HepG2 (cell line): ENCODE data around the gene BAZ1B. TPM values are rescaled to one million over a fixed set of nuclear protein-coding genes. Genes with fewer than 3 reads are reported as not detected.
A peak's percentile ranks its signal among the peaks of the same experiment; 100 is the strongest.

Experiments used
- ATAC-seq: fragments of 200-7000 bp; cut with Tn5 transposase; 3 replicates; pipeline ENCODE4 v1.9.1; 2020; ENCODE audit warnings: mild to moderate bottlenecking, moderate library complexity
- BruUV-seq: library from RNA; stranded (reverse); fragments of 400-500 nt; replicated peaks from 2 replicates; lab custom pipeline; 2021; lab: Mats Ljungman, UMichigan
- CTCF ChIA-PET: fragments of 300-600 bp; formaldehyde crosslinking; extraction: SDS; loops from one replicate; lab custom pipeline; 2021; ENCODE audit warnings: low total read pairs, inconsistent platforms, low intra/inter-chr PET ratio; lab: Yijun Ruan, JAX
- POLR2A ChIA-PET: fragments of 350-600 bp; sonication (Branson Sonifier 250); formaldehyde crosslinking; loops from one replicate; lab custom pipeline; 2020; ENCODE audit warnings: antibody characterized with exemption, inconsistent platforms; lab: Yijun Ruan, JAX
- DNase-seq: peaks from one replicate; pipeline ENCODE4 v3.0.0-alpha.2; 2015; ENCODE audit warnings: low spot score
- FAIRE-seq: peaks from 3 replicates; lab custom pipeline; 2011; peaks lifted over from hg19 to GRCh38; lab: Jason Lieb, UNC
- H2AFZ ChIP-seq: one replicate; pipeline ENCODE4 v1.6.1; 2011; ENCODE audit warnings: low read length, inconsistent platforms
- H3K27ac ChIP-seq: fragments of 300-600 bp; 3 replicates; pipeline ENCODE4 v1.8.0; 2011; ENCODE audit warnings: mixed run types, mild to moderate bottlenecking, mixed read lengths, low read length, inconsistent platforms; ENCODE audit not compliant: insufficient read depth; ENCODE audit errors: extremely low read length
- H3K27me3 ChIP-seq, 2 experiments: fragments of 200-600 bp in 1 of 2; 2 replicates in 1 of 2; 3 replicates in 1 of 2; pipeline versions ENCODE4 v1.6.0 to v1.8.0; 2011; ENCODE audit warnings: low read length in 2 of 2, mild to moderate bottlenecking in 2 of 2, moderate library complexity in 2 of 2, inconsistent platforms in 1 of 2; ENCODE audit not compliant: insufficient read depth in 2 of 2, control insufficient read depth in 1 of 2
- H3K36me3 ChIP-seq, 2 experiments: fragments of 200-600 bp in 1 of 2; replicated peaks in 1 of 2; 2 replicates in 1 of 2; 3 replicates in 1 of 2; pipeline versions ENCODE4 v1.5.1 to v1.8.0; 2011; ENCODE audit warnings: low read length in 2 of 2, inconsistent platforms in 1 of 2; ENCODE audit not compliant: insufficient read depth in 2 of 2, control insufficient read depth in 1 of 2
- H3K4me1 ChIP-seq: 2 replicates; pipeline ENCODE4 v1.5.1; 2012; ENCODE audit warnings: low read length, inconsistent platforms; ENCODE audit not compliant: insufficient read depth
- H3K4me2 ChIP-seq: 2 replicates; pipeline ENCODE4 v1.6.0; 2011; ENCODE audit warnings: low read depth, low read length, inconsistent platforms
- H3K4me3 ChIP-seq, 3 experiments: fragments of 200-600 bp in 1 of 3; sonication (generic), shearing (Covaris generic) in 1 of 3; replicated peaks in 1 of 3; 2 replicates each; pipeline ENCODE4 v1.5.1; 2011 to 2016; ENCODE audit warnings: low read length in 3 of 3, inconsistent platforms in 2 of 3, low read depth in 2 of 3, mild to moderate bottlenecking in 2 of 3, control low read depth in 1 of 3, mixed read lengths in 1 of 3; ENCODE audit not compliant: insufficient read depth in 1 of 3
- H3K79me2 ChIP-seq: one replicate; pipeline ENCODE4 v1.6.1; 2011; ENCODE audit warnings: low read length, inconsistent platforms; ENCODE audit not compliant: insufficient read depth
- H3K9ac ChIP-seq: 2 replicates; pipeline ENCODE4 v1.6.0; 2011; ENCODE audit warnings: mild to moderate bottlenecking, low read depth, low read length, inconsistent platforms; ENCODE audit not compliant: insufficient read depth
- H3K9me3 ChIP-seq: 2 replicates; pipeline ENCODE4 v1.5.1; 2012; ENCODE audit warnings: mild to moderate bottlenecking, low read length
- H4K20me1 ChIP-seq: 2 replicates; pipeline ENCODE4 v1.6.0; 2011; ENCODE audit warnings: inconsistent platforms, mild to moderate bottlenecking, low read length, moderate library complexity; ENCODE audit not compliant: insufficient read depth
- AGO2 ChIP-seq: fragments of 200-400 bp; formaldehyde crosslinking; optimal IDR thresholded peaks from 2 replicates; pipeline ENCODE3; 2017; ENCODE audit warnings: mild to moderate bottlenecking, low read depth, low read length, moderate library complexity
- ASH2L ChIP-seq: fragments of 300-600, 200-600 bp; sonication (generic); IDR thresholded peaks from 2 replicates; pipeline ENCODE4 v1.7.0; 2017; ENCODE audit warnings: low read depth, mild to moderate bottlenecking, moderate library complexity, mixed read lengths, low read length; ENCODE audit not compliant: insufficient read length
- HNRNPLL ChIP-seq: fragments of 200-400 bp; formaldehyde crosslinking; IDR thresholded peaks from 2 replicates; pipeline ENCODE4 v1.6.1; 2017; ENCODE audit warnings: mild to moderate bottlenecking, low read depth, low read length; ENCODE audit not compliant: poor library complexity, severe bottlenecking
- KAT2B ChIP-seq: fragments of 150-350 bp; IDR thresholded peaks from 2 replicates; pipeline ENCODE4 v1.6.1; 2014; ENCODE audit warnings: low read depth, low read length, borderline replicate concordance
- KDM3A ChIP-seq: IDR thresholded peaks from 2 replicates; pipeline ENCODE4 v1.6.1; 2018; ENCODE audit warnings: low read depth, missing compliant biosample characterization
- RBFOX2 ChIP-seq: fragments of 200-400 bp; formaldehyde crosslinking; IDR thresholded peaks from 2 replicates; pipeline ENCODE4 v1.6.1; 2017; ENCODE audit warnings: low read depth, mild to moderate bottlenecking, low read length
- WGBS: methylation state at CpG from one replicate; pipeline ENCODE4 v1.1.6; 2017; ENCODE audit warnings: low lambda C conversion rate; 5-methylcytosine and 5-hydroxymethylcytosine counted together
- in situ Hi-C: cut with HindIII; loops from 2 replicates; pipeline ENCODE4 v1.10.0; 2017; ENCODE audit warnings: low pct_unique_long_range_greater_than_20kb; ENCODE audit not compliant: extremely low pct_ligation_motif_present
- intact Hi-C: fragments of 100-400 bp; cut with micrococcal nuclease; formaldehyde crosslinking; loops from one replicate; pipeline ENCODE4 v1.10.0; 2022; ENCODE audit not compliant: unreplicated experiment
- polyA plus RNA-seq, 8 experiments: library from polyadenylated mRNA; depleted of rRNA in 3 of 8; stranded (reverse) in 7 of 8; unstranded in 1 of 8; fragments of >200 nt; fragmentation: Illumina TruSeq in 4 of 8; extraction: Trizol in 4 of 8; gene quantifications; 2 replicates each; pipeline versions ENCODE4 v1.2.1 to v1.2.3, GENCODE V29; 2011 to 2016; ENCODE audit warnings: low read depth in 4 of 8, missing spikeins in 1 of 8, mixed read lengths in 1 of 8; ENCODE audit not compliant: insufficient read depth in 1 of 8
- total RNA-seq, 5 experiments: library from RNA; depleted of rRNA; stranded (reverse); fragments of >200 nt; fragmentation: Illumina TruSeq; extraction: Trizol; gene quantifications; 2 replicates each; pipeline ENCODE4 v1.2.3, GENCODE V29; 2016; ENCODE audit warnings: low read depth in 1 of 5
- TF ChIP-seq, protein P1 (sequence below): IDR thresholded peaks from 2 replicates; pipeline ENCODE4 v1.6.1; 2012; ENCODE audit warnings: low read length, improper control_type of control experiment

BAZ1B gene
- total and polyA plus RNA-seq, 2 of the 13 experiments (the other 11 are each of a cell fraction or from before 2014, with no cell fraction given) = 18.6 to 69.4 TPM

DNA sequence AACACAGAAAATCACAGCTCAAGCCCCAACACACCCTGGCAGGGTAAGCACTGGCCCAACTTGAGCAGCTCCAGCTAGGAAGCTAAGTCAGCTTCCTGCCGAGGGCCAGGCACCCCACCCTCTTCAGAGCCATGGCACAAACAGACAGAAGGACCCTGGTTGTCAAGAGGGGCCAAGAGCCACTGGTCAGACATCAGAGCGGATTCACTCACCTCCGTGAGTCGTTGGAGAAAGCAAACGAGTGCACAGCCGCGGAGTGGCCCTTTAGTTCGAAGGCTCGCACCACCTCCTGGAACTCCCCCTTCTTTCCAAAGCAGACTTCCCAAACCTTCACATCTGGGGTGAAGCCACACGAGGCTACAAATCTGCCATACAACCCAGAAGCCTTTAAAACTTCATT lies 48.9 kb upstream of the BAZ1B start:
- no peaks in the 10 kb centered on the region for H3K9me3 ChIP-seq
- H3K36me3 ChIP-seq = peaks cover 27 to 51% of the 10 kb centered on the region in 2 experiments
- peaks cover 5% of the 10 kb centered on the region; the same call in 1 of the 2 replicates for H4K20me1 ChIP-seq
- intact Hi-C loops = no loop called here
- ATAC-seq (no peak), FAIRE-seq (no peak), DNase-seq (no peak)
- H3K27ac ChIP-seq = no peak overlapping the region
- no peak overlapping the region for H2AFZ ChIP-seq
- TF ChIP-seq AGO2 (peak; percentile 12), KDM3A (CRISPR knock-in tag) (no peak)
- peaks cover 5% of the 10 kb centered on the region for H3K79me2 ChIP-seq
- 95% methylated on average over 10 of the region's 10 CpGs for WGBS
- ChIA-PET POLR2A (interaction anchor here (0.7 kb wide), 1 partner anchor 103 kb away, joined by 3 read pairs; no protein-coding TSS in a partner anchor), CTCF (no interaction called here)
- H3K4me2 ChIP-seq = no peak overlapping the region
- peaks cover 29% of the 10 kb centered on the region for H3K4me1 ChIP-seq
- in situ Hi-C loops = no loop called here
- no TSS peak for BruUV-seq
- H3K9ac ChIP-seq = no peak overlapping the region
- H3K4me3 ChIP-seq = no peak overlapping the region
- H3K27me3 ChIP-seq = no peaks in the 10 kb centered on the region

DNA sequence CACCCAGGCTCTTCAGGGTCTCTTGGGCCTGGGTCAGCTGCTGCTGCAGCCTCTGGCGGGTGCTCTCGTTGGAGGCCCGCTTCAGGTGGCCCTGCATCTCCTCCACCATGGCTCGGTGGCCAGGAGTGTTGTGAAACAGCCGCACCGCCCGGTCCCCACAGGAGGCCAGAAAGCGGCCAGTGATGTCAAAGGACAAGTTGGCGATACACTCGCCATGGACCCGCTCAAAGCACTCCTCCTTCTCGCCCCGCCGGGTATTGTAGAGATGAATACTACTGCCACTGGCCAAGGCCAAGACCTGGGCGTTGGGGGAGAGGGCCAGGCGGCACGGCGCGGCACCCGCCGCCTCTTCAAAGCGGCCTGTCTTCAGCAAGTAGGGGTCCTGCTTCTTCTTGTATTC lies 48.4 kb upstream of the BAZ1B start:
- no TSS peak for BruUV-seq
- Histone ChIP-seq H3K79me2 (peaks cover 2% of the 10 kb centered on the region), H3K9ac (no peak overlapping the region), H3K27ac (no peak overlapping the region), H3K4me1 (peaks cover 29% of the 10 kb centered on the region), H3K4me2 (no peak overlapping the region), H3K4me3 (no peak overlapping the region), H3K27me3 (no peaks in the 10 kb centered on the region), H3K9me3 (no peaks in the 10 kb centered on the region), H3K36me3 (peaks cover 27 to 49% of the 10 kb centered on the region in 2 experiments), H4K20me1 (peaks cover 5% of the 10 kb centered on the region; the same call in 1 of the 2 replicates)
- ChIA-PET CTCF (no interaction called here), POLR2A (no interaction called here)
- ATAC-seq = no peak
- no peak for FAIRE-seq
- intact Hi-C loops (no loop called here), in situ Hi-C loops (no loop called here)
- no peak for DNase-seq
- TF ChIP-seq ASH2L (no peak), KAT2B (no peak), AGO2 (peak; percentile 70), RBFOX2 (peak; percentile 27; the same call in 1 of the 2 replicates), HNRNPLL (no peak)
- TF ChIP-seq, protein P1, sequence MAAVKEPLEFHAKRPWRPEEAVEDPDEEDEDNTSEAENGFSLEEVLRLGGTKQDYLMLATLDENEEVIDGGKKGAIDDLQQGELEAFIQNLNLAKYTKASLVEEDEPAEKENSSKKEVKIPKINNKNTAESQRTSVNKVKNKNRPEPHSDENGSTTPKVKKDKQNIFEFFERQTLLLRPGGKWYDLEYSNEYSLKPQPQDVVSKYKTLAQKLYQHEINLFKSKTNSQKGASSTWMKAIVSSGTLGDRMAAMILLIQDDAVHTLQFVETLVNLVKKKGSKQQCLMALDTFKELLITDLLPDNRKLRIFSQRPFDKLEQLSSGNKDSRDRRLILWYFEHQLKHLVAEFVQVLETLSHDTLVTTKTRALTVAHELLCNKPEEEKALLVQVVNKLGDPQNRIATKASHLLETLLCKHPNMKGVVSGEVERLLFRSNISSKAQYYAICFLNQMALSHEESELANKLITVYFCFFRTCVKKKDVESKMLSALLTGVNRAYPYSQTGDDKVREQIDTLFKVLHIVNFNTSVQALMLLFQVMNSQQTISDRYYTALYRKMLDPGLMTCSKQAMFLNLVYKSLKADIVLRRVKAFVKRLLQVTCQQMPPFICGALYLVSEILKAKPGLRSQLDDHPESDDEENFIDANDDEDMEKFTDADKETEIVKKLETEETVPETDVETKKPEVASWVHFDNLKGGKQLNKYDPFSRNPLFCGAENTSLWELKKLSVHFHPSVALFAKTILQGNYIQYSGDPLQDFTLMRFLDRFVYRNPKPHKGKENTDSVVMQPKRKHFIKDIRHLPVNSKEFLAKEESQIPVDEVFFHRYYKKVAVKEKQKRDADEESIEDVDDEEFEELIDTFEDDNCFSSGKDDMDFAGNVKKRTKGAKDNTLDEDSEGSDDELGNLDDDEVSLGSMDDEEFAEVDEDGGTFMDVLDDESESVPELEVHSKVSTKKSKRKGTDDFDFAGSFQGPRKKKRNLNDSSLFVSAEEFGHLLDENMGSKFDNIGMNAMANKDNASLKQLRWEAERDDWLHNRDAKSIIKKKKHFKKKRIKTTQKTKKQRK = no peak
- TF ChIP-seq, all 625 proteins: peak for 2
- WGBS = 99% methylated on average over 21 of the region's 22 CpGs
- no peak overlapping the region for H2AFZ ChIP-seq
